ENCODE data around the gene ELP1.

DNA sequence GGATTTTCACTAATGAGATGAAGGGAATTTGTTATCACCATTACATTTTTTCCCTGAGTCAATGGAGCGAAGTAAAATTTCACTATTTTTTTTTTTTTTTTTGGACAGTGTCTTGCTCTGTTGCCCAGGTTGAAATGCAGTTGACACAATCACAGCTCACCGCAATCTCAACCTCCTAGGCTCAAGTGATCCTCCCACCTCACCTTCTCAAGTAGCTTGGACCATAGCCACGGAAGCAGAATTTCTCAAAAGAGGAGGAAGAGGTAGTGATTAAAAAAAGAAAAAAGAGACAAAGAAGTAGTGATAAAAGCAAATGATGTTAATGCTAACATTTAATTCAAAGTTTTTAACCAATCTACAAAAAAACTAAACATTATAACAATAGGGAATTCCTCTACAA is 29.8 kb downstream of the ELP1 start:
- TF ChIP-seq, protein P1, sequence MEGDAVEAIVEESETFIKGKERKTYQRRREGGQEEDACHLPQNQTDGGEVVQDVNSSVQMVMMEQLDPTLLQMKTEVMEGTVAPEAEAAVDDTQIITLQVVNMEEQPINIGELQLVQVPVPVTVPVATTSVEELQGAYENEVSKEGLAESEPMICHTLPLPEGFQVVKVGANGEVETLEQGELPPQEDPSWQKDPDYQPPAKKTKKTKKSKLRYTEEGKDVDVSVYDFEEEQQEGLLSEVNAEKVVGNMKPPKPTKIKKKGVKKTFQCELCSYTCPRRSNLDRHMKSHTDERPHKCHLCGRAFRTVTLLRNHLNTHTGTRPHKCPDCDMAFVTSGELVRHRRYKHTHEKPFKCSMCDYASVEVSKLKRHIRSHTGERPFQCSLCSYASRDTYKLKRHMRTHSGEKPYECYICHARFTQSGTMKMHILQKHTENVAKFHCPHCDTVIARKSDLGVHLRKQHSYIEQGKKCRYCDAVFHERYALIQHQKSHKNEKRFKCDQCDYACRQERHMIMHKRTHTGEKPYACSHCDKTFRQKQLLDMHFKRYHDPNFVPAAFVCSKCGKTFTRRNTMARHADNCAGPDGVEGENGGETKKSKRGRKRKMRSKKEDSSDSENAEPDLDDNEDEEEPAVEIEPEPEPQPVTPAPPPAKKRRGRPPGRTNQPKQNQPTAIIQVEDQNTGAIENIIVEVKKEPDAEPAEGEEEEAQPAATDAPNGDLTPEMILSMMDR (IDR thresholded peaks at IDR 0.05), result no peak
- TF ChIP-seq POLR2A (IDR thresholded peaks at IDR 0.05), result no peak

Data from lower leg skin (tissue), 3 donors.